Measurements from ENCODE around the gene CCDC150. TPM values are rescaled to one million over a fixed set of nuclear protein-coding genes. Genes with fewer than 3 reads are reported as not detected.

Gene CCDC150
- total and polyA plus RNA-seq, 2 donors (not counting 1 experiment from before 2014, with no cell fraction given): 0.70 to 4.9 TPM

DNA sequence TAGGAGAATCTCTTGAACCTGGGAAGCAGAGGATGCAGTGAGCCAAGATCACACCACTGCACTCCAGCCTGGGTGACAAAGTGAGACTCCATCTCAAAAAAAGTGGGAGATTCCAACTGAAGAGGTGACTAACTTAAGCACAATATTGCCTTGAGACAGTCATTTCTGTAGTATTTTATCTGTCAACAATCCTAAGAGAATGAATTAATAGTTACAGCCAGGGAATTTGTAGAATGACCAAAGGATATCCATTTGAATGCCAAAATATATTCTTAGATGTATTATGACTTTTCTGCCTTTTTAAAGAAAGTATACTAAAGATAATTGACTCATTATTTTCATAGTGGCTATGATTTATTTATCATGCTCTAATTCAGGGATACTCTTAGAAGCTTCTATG lies 40.7 kb upstream of the CCDC150 start:
- ATAC-seq (ENCODE audit: low read depth): no peak
- DNase-seq: no peak
- H3K4me1 ChIP-seq (ENCODE audit: control insufficient read depth in 2 of 2, insufficient read depth in 2 of 2, low read length in 2 of 2): no peaks in the 10 kb centered on the region
- ChIA-PET POLR2A (no interaction called here), CTCF (no interaction called here)
- H3K4me3 ChIP-seq (ENCODE audit: control extremely low read depth in 1 of 5, extremely low read depth in 1 of 5, insufficient read depth in 1 of 5, low read depth in 2 of 5, low read length in 4 of 5): no peak overlapping the region
- intact Hi-C loops (cut with micrococcal nuclease): no loop called here
- H3K4me1 Mint-ChIP-seq: no peaks in the 10 kb centered on the region
- H3K79me2 ChIP-seq (ENCODE audit: control insufficient read depth, insufficient read depth, low read length): no peaks in the 10 kb centered on the region
- no peak for TF ChIP-seq EZH2 (IDR thresholded peaks at IDR 0.05; ENCODE audit: borderline replicate concordance, insufficient read depth, low read depth, low read length, poor library complexity, severe bottlenecking)
- TF ChIP-seq, protein P1, sequence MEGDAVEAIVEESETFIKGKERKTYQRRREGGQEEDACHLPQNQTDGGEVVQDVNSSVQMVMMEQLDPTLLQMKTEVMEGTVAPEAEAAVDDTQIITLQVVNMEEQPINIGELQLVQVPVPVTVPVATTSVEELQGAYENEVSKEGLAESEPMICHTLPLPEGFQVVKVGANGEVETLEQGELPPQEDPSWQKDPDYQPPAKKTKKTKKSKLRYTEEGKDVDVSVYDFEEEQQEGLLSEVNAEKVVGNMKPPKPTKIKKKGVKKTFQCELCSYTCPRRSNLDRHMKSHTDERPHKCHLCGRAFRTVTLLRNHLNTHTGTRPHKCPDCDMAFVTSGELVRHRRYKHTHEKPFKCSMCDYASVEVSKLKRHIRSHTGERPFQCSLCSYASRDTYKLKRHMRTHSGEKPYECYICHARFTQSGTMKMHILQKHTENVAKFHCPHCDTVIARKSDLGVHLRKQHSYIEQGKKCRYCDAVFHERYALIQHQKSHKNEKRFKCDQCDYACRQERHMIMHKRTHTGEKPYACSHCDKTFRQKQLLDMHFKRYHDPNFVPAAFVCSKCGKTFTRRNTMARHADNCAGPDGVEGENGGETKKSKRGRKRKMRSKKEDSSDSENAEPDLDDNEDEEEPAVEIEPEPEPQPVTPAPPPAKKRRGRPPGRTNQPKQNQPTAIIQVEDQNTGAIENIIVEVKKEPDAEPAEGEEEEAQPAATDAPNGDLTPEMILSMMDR (IDR thresholded peaks at IDR 0.05): no peak
- no peaks in the 10 kb centered on the region for H4K20me1 ChIP-seq (ENCODE audit: control insufficient read depth, insufficient read depth, low read length, poor library complexity, severe bottlenecking)
- no peak overlapping the region for H3K4me3 Mint-ChIP-seq
- H3K9ac ChIP-seq (ENCODE audit: low read length): no peak overlapping the region
- peaks cover 0 to 25% (median 6%) of the 10 kb centered on the region in 4 experiments for H3K27me3 ChIP-seq (replicated peaks in 1 of 4; ENCODE audit: control extremely low read depth in 1 of 4, control insufficient read depth in 3 of 4, insufficient read depth in 4 of 4, low read length in 3 of 4)
- no peaks in the 10 kb centered on the region for H3K36me3 ChIP-seq (replicated peaks in 1 of 2; ENCODE audit: control extremely low read depth in 1 of 2, control insufficient read depth in 1 of 2, extremely low read depth in 1 of 2, insufficient read depth in 2 of 2, low read length in 1 of 2)
- H3K27ac ChIP-seq (ENCODE audit: low read length in 2 of 2): no peak overlapping the region
- no peak overlapping the region for H3K4me2 ChIP-seq (replicated peaks; ENCODE audit: low read depth, low read length, poor library complexity, severe bottlenecking)
- H3K9me3 Mint-ChIP-seq (ENCODE audit: insufficient read depth): no peaks in the 10 kb centered on the region
- no peak overlapping the region for H2AFZ ChIP-seq (ENCODE audit: insufficient read depth, low read depth, low read length, poor library complexity, severe bottlenecking)
- H3K27ac Mint-ChIP-seq: no peak overlapping the region
- H3K27me3 Mint-ChIP-seq: peaks cover 34% of the 10 kb centered on the region
- peaks cover 0 to 2% (median 0%) of the 10 kb centered on the region in 3 donors for H3K9me3 ChIP-seq (ENCODE audit: control extremely low read depth in 1 of 3, control insufficient read depth in 2 of 3, insufficient read depth in 1 of 3, low read length in 2 of 3)

DNA sequence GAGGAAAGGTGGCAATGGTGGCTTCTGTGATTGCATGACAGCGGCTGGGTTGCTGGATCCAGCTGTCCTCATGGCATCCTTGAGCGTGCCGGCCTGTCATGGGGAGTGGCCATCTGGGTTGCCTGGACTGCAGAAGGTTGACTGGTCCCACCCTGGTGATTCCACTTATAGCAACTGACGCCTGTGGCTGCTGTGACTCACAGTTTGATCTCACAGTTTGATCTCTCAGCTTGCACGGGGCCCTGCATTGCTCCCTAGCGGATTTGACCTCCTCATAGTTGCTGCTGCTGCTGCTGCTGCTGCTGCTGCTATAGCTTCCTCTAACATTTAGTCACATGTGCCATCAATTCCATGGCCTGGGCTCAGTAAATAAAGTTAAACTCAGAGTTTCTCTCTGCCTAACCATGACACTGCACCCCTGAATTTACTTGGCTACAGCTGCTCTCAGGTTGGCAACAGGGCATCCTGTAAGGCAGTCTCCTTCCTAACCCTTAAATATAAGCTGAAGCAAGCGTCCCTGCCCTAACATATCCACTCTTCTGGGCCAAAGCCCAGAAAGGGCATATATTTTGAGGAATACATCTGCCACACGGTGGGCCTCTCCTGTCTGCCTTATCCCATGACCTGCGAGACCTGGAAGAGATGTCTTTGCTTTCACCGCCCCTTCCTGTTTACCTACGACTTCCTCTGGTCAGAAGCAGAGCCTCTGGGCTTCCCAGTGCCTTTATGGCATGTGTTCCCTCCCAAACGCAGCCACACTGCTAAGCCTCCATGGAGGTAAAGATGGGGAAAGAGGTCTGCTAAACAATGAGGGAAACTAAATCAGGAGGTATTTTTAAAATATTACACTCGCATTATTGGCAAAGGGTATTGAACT lies 37.8 kb upstream of the CCDC150 start:
- Histone ChIP-seq H3K4me1 (ENCODE audit: control insufficient read depth in 2 of 2, insufficient read depth in 2 of 2, low read length in 2 of 2) (no peaks in the 10 kb centered on the region), H3K9me3 (ENCODE audit: control extremely low read depth in 1 of 3, control insufficient read depth in 2 of 3, insufficient read depth in 1 of 3, low read length in 2 of 3) (no peaks in the 10 kb centered on the region), H3K4me3 (ENCODE audit: control extremely low read depth in 1 of 5, extremely low read depth in 1 of 5, insufficient read depth in 1 of 5, low read depth in 2 of 5, low read length in 4 of 5) (no peak overlapping the region), H3K27ac (ENCODE audit: low read length in 2 of 2) (no peak overlapping the region), H3K79me2 (ENCODE audit: control insufficient read depth, insufficient read depth, low read length) (no peaks in the 10 kb centered on the region), H3K4me2 (replicated peaks; ENCODE audit: low read depth, low read length, poor library complexity, severe bottlenecking) (no peak overlapping the region), H3K36me3 (replicated peaks in 1 of 2; ENCODE audit: control extremely low read depth in 1 of 2, control insufficient read depth in 1 of 2, extremely low read depth in 1 of 2, insufficient read depth in 2 of 2, low read length in 1 of 2) (no peaks in the 10 kb centered on the region), H4K20me1 (ENCODE audit: control insufficient read depth, insufficient read depth, low read length, poor library complexity, severe bottlenecking) (no peaks in the 10 kb centered on the region), H3K27me3 (replicated peaks in 1 of 4; ENCODE audit: control extremely low read depth in 1 of 4, control insufficient read depth in 3 of 4, insufficient read depth in 4 of 4, low read length in 3 of 4) (no peaks in the 10 kb centered on the region), H2AFZ (ENCODE audit: insufficient read depth, low read depth, low read length, poor library complexity, severe bottlenecking) (no peak overlapping the region), H3K9ac (ENCODE audit: low read length) (no peak overlapping the region)
- Mint-ChIP-seq H3K27me3 (peaks cover 13% of the 10 kb centered on the region), H3K4me1 (no peaks in the 10 kb centered on the region), H3K27ac (no peak overlapping the region), H3K4me3 (no peak overlapping the region), H3K9me3 (ENCODE audit: insufficient read depth) (peaks cover under 1% of the 10 kb centered on the region)
- intact Hi-C loops (cut with micrococcal nuclease): no loop called here
- POLR2A ChIA-PET: interaction anchor here (0.6 kb wide), 1 partner anchor 128 kb away, joined by 3 read pairs; no protein-coding TSS in a partner anchor
- WGBS (ENCODE audit: insufficient coverage): 86% methylated on average over 11 of the region's 13 CpGs
- CTCF ChIA-PET: no interaction called here
- ATAC-seq (ENCODE audit: low read depth) (no peak), DNase-seq (no peak)
- no peak for TF ChIP-seq EZH2 (IDR thresholded peaks at IDR 0.05; ENCODE audit: borderline replicate concordance, insufficient read depth, low read depth, low read length, poor library complexity, severe bottlenecking)
- TF ChIP-seq, protein P1 (IDR thresholded peaks at IDR 0.05): no peak

Data from B cell (primary cell).